ENCODE measurements around the gene BET1L.
"Not testable (repeated sequence)": the region's sequence is repeated elsewhere in the genome, so short reads cannot be mapped to it uniquely, and the experiment has no call there.

DNA sequence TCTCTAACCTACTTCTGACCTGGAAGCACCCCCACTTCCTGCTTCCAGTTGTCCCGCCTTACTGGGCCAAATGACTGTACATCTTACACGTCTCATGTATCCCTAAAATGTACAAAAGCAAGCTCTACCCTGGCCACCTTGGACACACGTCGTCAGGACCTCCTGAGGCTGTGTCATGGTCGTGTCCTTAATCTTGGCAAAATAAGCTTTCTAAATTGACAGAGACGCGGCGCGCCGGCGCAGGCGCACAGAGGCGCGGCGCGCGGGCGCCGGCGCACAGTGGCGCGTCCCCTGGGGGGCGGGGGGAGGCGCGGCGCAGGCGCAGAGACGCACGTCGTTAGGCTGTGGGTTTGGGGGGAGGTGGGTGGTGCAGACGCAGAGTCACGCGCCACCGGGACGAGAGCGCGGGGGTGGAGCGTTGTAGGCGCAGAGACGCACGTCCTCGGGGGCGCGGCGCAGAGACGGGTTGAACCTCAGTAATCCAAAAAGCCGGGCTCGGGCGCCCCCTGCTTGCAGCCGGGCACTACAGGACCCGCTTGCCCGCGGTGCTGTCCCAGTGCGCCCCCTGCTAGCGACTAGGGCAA lies 17.9 kb downstream of the BET1L start:
- not testable (repeated sequence) for TF ChIP-seq EZH2 (IDR thresholded peaks at IDR 0.05; ENCODE audit: low read length, missing control alignments)
- TF ChIP-seq, protein P1, sequence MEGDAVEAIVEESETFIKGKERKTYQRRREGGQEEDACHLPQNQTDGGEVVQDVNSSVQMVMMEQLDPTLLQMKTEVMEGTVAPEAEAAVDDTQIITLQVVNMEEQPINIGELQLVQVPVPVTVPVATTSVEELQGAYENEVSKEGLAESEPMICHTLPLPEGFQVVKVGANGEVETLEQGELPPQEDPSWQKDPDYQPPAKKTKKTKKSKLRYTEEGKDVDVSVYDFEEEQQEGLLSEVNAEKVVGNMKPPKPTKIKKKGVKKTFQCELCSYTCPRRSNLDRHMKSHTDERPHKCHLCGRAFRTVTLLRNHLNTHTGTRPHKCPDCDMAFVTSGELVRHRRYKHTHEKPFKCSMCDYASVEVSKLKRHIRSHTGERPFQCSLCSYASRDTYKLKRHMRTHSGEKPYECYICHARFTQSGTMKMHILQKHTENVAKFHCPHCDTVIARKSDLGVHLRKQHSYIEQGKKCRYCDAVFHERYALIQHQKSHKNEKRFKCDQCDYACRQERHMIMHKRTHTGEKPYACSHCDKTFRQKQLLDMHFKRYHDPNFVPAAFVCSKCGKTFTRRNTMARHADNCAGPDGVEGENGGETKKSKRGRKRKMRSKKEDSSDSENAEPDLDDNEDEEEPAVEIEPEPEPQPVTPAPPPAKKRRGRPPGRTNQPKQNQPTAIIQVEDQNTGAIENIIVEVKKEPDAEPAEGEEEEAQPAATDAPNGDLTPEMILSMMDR (conservative IDR thresholded peaks at IDR 0.05 in 1 of 2, IDR thresholded peaks at IDR 0.05 in 1 of 2; ENCODE audit: low read depth in 1 of 2, low read length in 2 of 2) = not testable (repeated sequence)

All from fibroblast of lung (primary cell).